H1 (cell line): ENCODE measurements around the gene CCNL2.

Experiments
- CEBPB ChIP-seq: IDR thresholded peaks from 2 replicates; pipeline ENCODE4 v1.6.1; 2012; ENCODE audit warnings: low read depth, low read length
- CTCF ChIP-seq, 3 experiments: IDR thresholded peaks; 1 replicate in 2 of 3; 2 replicates in 1 of 3; pipeline versions ENCODE4 v1.5.1 to v1.6.1; 2011; ENCODE audit warnings: low read length in 3 of 3, mild to moderate bottlenecking in 3 of 3, inconsistent platforms in 2 of 3, low read depth in 1 of 3, moderate library complexity in 1 of 3; ENCODE audit not compliant: insufficient read depth in 1 of 3; ENCODE audit errors: control extremely low read depth in 1 of 3
- EP300 ChIP-seq, 2 experiments: IDR thresholded peaks; 1 replicate in 1 of 2; 2 replicates in 1 of 2; pipeline ENCODE4 v1.6.1; 2011 to 2012; ENCODE audit warnings: low read depth in 2 of 2, low read length in 2 of 2, mild to moderate bottlenecking in 2 of 2, borderline replicate concordance in 1 of 2, inconsistent platforms in 1 of 2, moderate library complexity in 1 of 2
- JUND ChIP-seq: IDR thresholded peaks from 2 replicates; pipeline ENCODE4 v1.6.1; 2011; ENCODE audit warnings: mild to moderate bottlenecking, improper control_type of control experiment, low read length
- POLR2A ChIP-seq, 2 experiments: IDR thresholded peaks; 1 replicate in 1 of 2; 2 replicates in 1 of 2; pipeline ENCODE4 v1.6.1; 2011; ENCODE audit warnings: low read depth in 2 of 2, low read length in 2 of 2, mild to moderate bottlenecking in 2 of 2; ENCODE audit errors: control extremely low read depth in 1 of 2
- RFX5 ChIP-seq: IDR thresholded peaks from 2 replicates; pipeline ENCODE4 v1.6.1; 2011; ENCODE audit warnings: low read depth, low read length, improper control_type of control experiment, borderline replicate concordance
- SP4 ChIP-seq: IDR thresholded peaks from 2 replicates; pipeline ENCODE4 v1.6.1; 2012; ENCODE audit warnings: low read length, inconsistent platforms
- TCF12 ChIP-seq: IDR thresholded peaks from 2 replicates; pipeline ENCODE4 v1.6.1; 2011; ENCODE audit warnings: low read depth, mild to moderate bottlenecking, low read length
- YY1 ChIP-seq: IDR thresholded peaks from 2 replicates; pipeline ENCODE4 v1.6.1; 2011; ENCODE audit warnings: low read depth, mild to moderate bottlenecking, low read length

GRCh38 chr1:1365875-1366698, 33.0 kb downstream of the CCNL2 start:
- no peak for TF ChIP-seq EP300 (IDR thresholded peaks at IDR 0.05; ENCODE audit: borderline replicate concordance in 1 of 2, low read depth in 2 of 2, low read length in 2 of 2)
- TF ChIP-seq RFX5, result no peak
- no peak for TF ChIP-seq SP4
- TF ChIP-seq JUND, result no peak
- no peak for TF ChIP-seq CTCF (IDR thresholded peaks at IDR 0.05; ENCODE audit: control extremely low read depth in 1 of 3, insufficient read depth in 1 of 3, low read depth in 1 of 3, low read length in 3 of 3)
- no peak for TF ChIP-seq POLR2A (IDR thresholded peaks at IDR 0.05; ENCODE audit: control extremely low read depth in 1 of 2, low read depth in 2 of 2, low read length in 2 of 2)
- no peak for TF ChIP-seq YY1
- TF ChIP-seq CEBPB, result no peak
- TF ChIP-seq TCF12, result no peak
